GM12801 (cell line): ENCODE measurements around the gene C5orf47.

ENCODE experiments used
- CTCF ChIP-seq: IDR thresholded peaks from one replicate; pipeline ENCODE4 v1.5.1; 2011; ENCODE audit warnings: control low read depth; ENCODE audit not compliant: insufficient read length; ENCODE audit errors: extremely low read depth

C5orf47 gene

GRCh38 chr5:173971681-173972345 is 17.2 kb upstream of the C5orf47 start:
- no peak for TF ChIP-seq CTCF

GRCh38 chr5:173972607-173972924 is 16.4 kb upstream of the C5orf47 start:
- no peak for TF ChIP-seq CTCF

- no peak for TF ChIP-seq CTCF
These were observed 15.9 kb upstream of the C5orf47 start for GRCh38 chr5:173972925-173973615.

GRCh38 chr5:173973616-173973969 is 15.4 kb upstream of the C5orf47 start:
- TF ChIP-seq CTCF = no peak

- no peak for TF ChIP-seq CTCF
These were observed 14.2 kb upstream of the C5orf47 start for GRCh38 chr5:173974688-173975239.

- no peak for TF ChIP-seq CTCF
These were observed 7.7 kb upstream of the C5orf47 start for GRCh38 chr5:173981185-173981761.

- no peak for TF ChIP-seq CTCF
These were observed 4.8 kb upstream of the C5orf47 start for GRCh38 chr5:173984218-173984617.
